HL-60 (cell line): ENCODE results near the gene CCDC88A.

Source experiments
- DNase-seq, 2 experiments: peaks; one replicate each; pipeline ENCODE4 v3.0.0-alpha.2; 2010 to 2020; ENCODE audit warnings: low read depth in 1 of 2, low spot score in 1 of 2
- H3K27ac ChIP-seq: fragments of 250-450 bp; sonication (Bioruptor Pico); replicated peaks from 2 replicates; pipeline ENCODE4 v1.5.1; 2020; ENCODE audit warnings: mild to moderate bottlenecking, moderate library complexity
- H3K27me3 ChIP-seq: fragments of 250-450 bp; sonication (Bioruptor Pico); 2 replicates; pipeline ENCODE4 v1.5.1; 2021; ENCODE audit warnings: mild to moderate bottlenecking, moderate library complexity; ENCODE audit not compliant: insufficient read depth, poor library complexity, severe bottlenecking
- H3K4me3 ChIP-seq: replicated peaks from 2 replicates; pipeline ENCODE4 v1.5.1; 2011; ENCODE audit warnings: mild to moderate bottlenecking, control low read depth, low read length; ENCODE audit not compliant: insufficient read depth
- CTCF ChIP-seq: IDR thresholded peaks from one replicate; pipeline ENCODE4 v1.5.1; 2011; ENCODE audit warnings: low read length, control low read depth, inconsistent platforms; ENCODE audit not compliant: insufficient read depth
- GABPA ChIP-seq: IDR thresholded peaks from 2 replicates; pipeline ENCODE4 v1.6.1; 2012; ENCODE audit warnings: low read depth
- POLR2AphosphoS5 ChIP-seq: IDR thresholded peaks from 2 replicates; pipeline ENCODE4 v1.6.1; 2012; ENCODE audit warnings: low read depth
- REST ChIP-seq: IDR thresholded peaks from 2 replicates; pipeline ENCODE4 v1.6.1; 2012; ENCODE audit warnings: low read depth; ENCODE audit not compliant: insufficient replicate concordance
- SPI1 ChIP-seq: IDR thresholded peaks from 2 replicates; pipeline ENCODE4 v1.6.1; 2012; ENCODE audit warnings: low read depth, mild to moderate bottlenecking, borderline replicate concordance

The CCDC88A gene

GRCh38 chr2:55459714-55460274, 40.1 kb upstream of the CCDC88A start:
- no peak for DNase-seq
- Histone ChIP-seq H3K4me3 (no peak overlapping the region), H3K27ac (no peak overlapping the region), H3K27me3 (no peaks in the 10 kb centered on the region)
- no peak for TF ChIP-seq SPI1
- TF ChIP-seq GABPA = no peak
- TF ChIP-seq REST = no peak
- TF ChIP-seq CTCF = no peak
- TF ChIP-seq POLR2AphosphoS5 = no peak

- Histone ChIP-seq H3K27ac (no peak overlapping the region), H3K27me3 (no peaks in the 10 kb centered on the region), H3K4me3 (no peak overlapping the region)
- DNase-seq = no peak
- no peak for TF ChIP-seq GABPA
- TF ChIP-seq REST = no peak
- no peak for TF ChIP-seq SPI1
- TF ChIP-seq CTCF = no peak
- no peak for TF ChIP-seq POLR2AphosphoS5
Observed at GRCh38 chr2:55459279-55459678, 39.6 kb upstream of the CCDC88A start.

- Histone ChIP-seq H3K27ac (no peak overlapping the region), H3K4me3 (no peak overlapping the region), H3K27me3 (no peaks in the 10 kb centered on the region)
- TF ChIP-seq POLR2AphosphoS5 = no peak
- no peak for TF ChIP-seq SPI1
- TF ChIP-seq GABPA = no peak
- no peak for TF ChIP-seq REST
- no peak for TF ChIP-seq CTCF
- no peak for DNase-seq
Observed at GRCh38 chr2:55454121-55454520, 34.5 kb upstream of the CCDC88A start.
